CD4-positive, alpha-beta memory T cell (primary cell): ENCODE measurements around the gene CDC42. TPM values are rescaled to one million over a fixed set of nuclear protein-coding genes. Genes with fewer than 3 reads are reported as not detected.

Source experiments
- CTCF ChIA-PET: fragments of 350-600 bp; sonication (Branson Sonifier 250); formaldehyde crosslinking; loops from one replicate; lab custom pipeline; 2021; ENCODE audit warnings: inconsistent platforms; ENCODE audit not compliant: partially characterized antibody; lab: Charles Lee
- POLR2A ChIA-PET: fragments of 350-600 bp; sonication (Branson Sonifier 250); formaldehyde crosslinking; loops from one replicate; lab custom pipeline; 2021; ENCODE audit not compliant: partially characterized antibody; lab: Charles Lee
- DNase-seq, 5 donors: peaks; one replicate each; pipeline versions ENCODE4 v3.0.0 to v3.0.0-alpha.2; 2020 to 2022; ENCODE audit warnings: mixed read lengths in 1 of 5
- H3K27ac ChIP-seq: one replicate; pipeline ENCODE4 v1.7.0; 2013; ENCODE audit warnings: low read depth, low read length
- H3K27me3 ChIP-seq: 2 replicates; pipeline ENCODE4 v1.7.0; 2013; ENCODE audit warnings: mild to moderate bottlenecking, low read length, moderate library complexity; ENCODE audit not compliant: insufficient read depth
- H3K36me3 ChIP-seq: 2 replicates; pipeline ENCODE4 v1.7.0; 2013; ENCODE audit warnings: mild to moderate bottlenecking, low read length, moderate library complexity; ENCODE audit not compliant: insufficient read depth
- H3K4me1 ChIP-seq: 2 replicates; pipeline ENCODE4 v1.7.0; 2013; ENCODE audit warnings: mild to moderate bottlenecking, low read length, moderate library complexity; ENCODE audit not compliant: insufficient read depth
- H3K4me3 ChIP-seq, 2 donors: one replicate each; pipeline ENCODE4 v1.7.0; 2013; ENCODE audit warnings: low read length in 2 of 2, mild to moderate bottlenecking in 1 of 2
- H3K9me3 ChIP-seq, 2 donors: one replicate each; pipeline ENCODE4 v1.7.0; 2013; ENCODE audit warnings: low read length in 2 of 2, control low read depth in 1 of 2; ENCODE audit not compliant: control insufficient read depth in 1 of 2
- H3K27ac Mint-ChIP-seq, 7 donors: one replicate each; pipeline ENCODE4 v1.8.0; 2020 to 2021; ENCODE audit warnings: mixed read lengths in 7 of 7, mild to moderate bottlenecking in 6 of 7, inconsistent platforms in 3 of 7, moderate library complexity in 3 of 7
- H3K27me3 Mint-ChIP-seq, 2 donors: one replicate each; pipeline ENCODE4 v1.8.0; 2020 to 2021; ENCODE audit warnings: mixed read lengths in 2 of 2
- H3K36me3 Mint-ChIP-seq, 2 donors: one replicate each; pipeline ENCODE4 v1.8.0; 2020 to 2021; ENCODE audit warnings: mixed read lengths in 2 of 2, inconsistent platforms in 1 of 2, mild to moderate bottlenecking in 1 of 2
- H3K4me1 Mint-ChIP-seq, 4 donors: one replicate each; pipeline ENCODE4 v1.8.0; 2020 to 2021; ENCODE audit warnings: mixed read lengths in 4 of 4, mild to moderate bottlenecking in 1 of 4
- H3K4me3 Mint-ChIP-seq, 8 donors: one replicate each; pipeline ENCODE4 v1.8.0; 2020 to 2021; ENCODE audit warnings: mixed read lengths in 8 of 8, mild to moderate bottlenecking in 7 of 8, moderate library complexity in 6 of 8, inconsistent platforms in 3 of 8
- H3K9me3 Mint-ChIP-seq, 8 donors: one replicate each; pipeline ENCODE4 v1.8.0; 2020 to 2021; ENCODE audit warnings: mixed read lengths in 8 of 8, mild to moderate bottlenecking in 5 of 8, inconsistent platforms in 3 of 8, moderate library complexity in 1 of 8
- intact Hi-C: fragments of 100-400 bp; cut with micrococcal nuclease; formaldehyde crosslinking; loops from one replicate; pipeline ENCODE4 v1.15.1; 2023
- polyA plus RNA-seq, 2 donors: library from polyadenylated mRNA; unstranded; fragments of 300-500 nt; fragmentation: Illumina TruSeq; gene quantifications; one replicate each; pipeline ENCODE4 v1.2.3, GENCODE V29; 2021
- total RNA-seq, 2 experiments: library from RNA; stranded (reverse); gene quantifications; one replicate each; pipeline ENCODE4 v1.2.3, GENCODE V29; 2021

Gene CDC42
- total and polyA plus RNA-seq, 4 experiments from 2014 or later = 159 to 320 (median 198) TPM

DNA sequence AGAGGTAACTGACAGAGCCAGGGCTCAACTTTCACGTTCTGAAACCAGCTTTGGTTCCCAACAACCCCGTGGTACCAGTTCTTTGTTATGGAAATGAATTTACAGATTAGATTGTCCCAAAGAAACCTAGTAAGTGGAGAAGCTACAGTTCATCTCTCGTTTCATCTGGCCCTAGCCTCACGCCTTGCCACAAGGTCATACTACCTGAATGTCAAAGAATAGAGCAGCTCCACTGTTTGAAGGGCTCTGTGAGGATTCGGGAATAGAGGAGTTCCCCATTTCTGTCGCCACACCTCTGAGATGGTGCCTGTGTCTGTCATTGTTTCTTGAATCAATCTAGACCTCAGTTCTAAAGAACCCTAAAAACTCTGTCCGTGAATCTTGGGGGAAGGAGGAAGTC lies 15.0 kb upstream of the CDC42 start:
- Mint-ChIP-seq H3K27me3 (no peaks in the 10 kb centered on the region), H3K4me3 (peak overlapping the region in 2 of 8 donors; percentile 18 to 48), H3K9me3 (no peaks in the 10 kb centered on the region), H3K4me1 (peaks cover 25 to 68% (median 40%) of the 10 kb centered on the region in 4 donors), H3K27ac (peak overlapping the region; percentile 85 to 98 (median 92)), H3K36me3 (no peaks in the 10 kb centered on the region)
- POLR2A ChIA-PET = interaction anchor here (9.0 to 23.8 kb wide), 2 partner anchors 11 to 17 kb away, joined by 339 to 874 read pairs; partner anchors contain the start of gene CDC42
- H3K4me1 ChIP-seq = peaks cover 54% of the 10 kb centered on the region
- H3K4me3 ChIP-seq = no peak overlapping the region
- no peaks in the 10 kb centered on the region for H3K36me3 ChIP-seq
- H3K27ac ChIP-seq = no peak overlapping the region
- intact Hi-C loops = no loop called here
- no peak for DNase-seq
- no peaks in the 10 kb centered on the region for H3K27me3 ChIP-seq
- CTCF ChIA-PET = interaction anchor here (0.7 to 7.1 kb wide), 3 partner anchors 14 to 102 kb away, joined by 3 to 113 read pairs (median 79); partner anchors contain the start of gene CDC42
- H3K9me3 ChIP-seq = no peaks in the 10 kb centered on the region

- H3K9me3 ChIP-seq = no peaks in the 10 kb centered on the region
- Mint-ChIP-seq H3K27ac (peak overlapping the region; percentile 85 to 100 (median 94)), H3K27me3 (no peaks in the 10 kb centered on the region), H3K4me1 (peaks cover 30 to 68% (median 43%) of the 10 kb centered on the region in 4 donors), H3K4me3 (peak overlapping the region in 3 of 8 donors; percentile 18 to 76 (median 58)), H3K9me3 (no peaks in the 10 kb centered on the region), H3K36me3 (no peaks in the 10 kb centered on the region)
- no peak for DNase-seq
- CTCF ChIA-PET = interaction anchor here (0.7 to 7.1 kb wide), 5 partner anchors 14 to 68 kb away, joined by 3 to 113 read pairs (median 5); partner anchors contain the start of gene CDC42
- H3K36me3 ChIP-seq = no peaks in the 10 kb centered on the region
- H3K4me1 ChIP-seq = peaks cover 60% of the 10 kb centered on the region
- no peak overlapping the region for H3K4me3 ChIP-seq
- POLR2A ChIA-PET = interaction anchor here (0.9 to 23.8 kb wide), 4 partner anchors 11 to 55 kb away, joined by 3 to 874 read pairs (median 174); partner anchors contain the start of gene CDC42
- H3K27ac ChIP-seq = no peak overlapping the region
- H3K27me3 ChIP-seq = no peaks in the 10 kb centered on the region
- intact Hi-C loops = no loop called here
Observed at GRCh38 chr1:22038036-22038435, 14.5 kb upstream of the CDC42 start.

DNA sequence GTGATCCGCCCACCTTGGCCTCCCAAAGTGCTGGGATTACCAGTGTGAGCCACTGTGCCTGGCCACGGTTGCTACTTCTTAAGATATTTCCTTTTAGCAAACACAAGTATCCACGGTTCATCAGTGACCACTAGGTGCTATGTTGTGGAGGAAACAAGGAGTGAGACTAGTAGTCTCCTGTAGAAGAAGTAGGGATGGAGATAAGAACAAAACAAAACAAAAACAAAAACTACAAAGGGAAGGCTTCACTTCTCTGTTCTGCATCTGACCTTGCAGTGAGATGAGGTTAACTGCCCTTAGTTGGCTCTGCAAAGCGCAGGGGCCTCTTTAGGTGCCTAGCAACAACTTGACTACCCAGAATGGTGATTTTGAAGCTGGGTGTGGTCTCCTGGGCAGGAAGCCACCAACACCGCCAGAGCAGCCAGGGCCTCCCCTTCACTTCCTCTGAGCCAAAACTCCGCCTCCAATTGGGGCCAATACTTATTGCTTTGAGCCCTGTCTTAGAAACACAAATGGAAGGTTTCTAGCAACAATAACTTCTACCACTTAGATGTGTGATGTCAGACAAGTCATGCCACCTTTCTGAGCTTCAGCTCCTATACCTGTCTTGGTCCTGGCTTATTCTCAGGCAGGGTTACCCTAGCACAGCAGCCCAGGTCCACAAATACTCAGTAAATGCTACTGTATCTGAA lies 12.8 kb upstream of the CDC42 start:
- intact Hi-C loops = loop anchor here (1.0 kb wide), 2 partner anchors 13 to 14 kb away; partner anchors contain the start of gene CDC42
- Histone ChIP-seq H3K36me3 (no peaks in the 10 kb centered on the region), H3K4me1 (peaks cover 75% of the 10 kb centered on the region), H3K27ac (peak overlapping the region; percentile 86), H3K27me3 (no peaks in the 10 kb centered on the region), H3K9me3 (no peaks in the 10 kb centered on the region), H3K4me3 (peak overlapping the region; percentile 24 to 53)
- Mint-ChIP-seq H3K27ac (peak overlapping the region; percentile 94 to 100 (median 99)), H3K4me1 (peaks cover 40 to 76% (median 54%) of the 10 kb centered on the region in 4 donors), H3K4me3 (peak overlapping the region; percentile 78 to 89 (median 84)), H3K27me3 (no peaks in the 10 kb centered on the region), H3K9me3 (no peaks in the 10 kb centered on the region), H3K36me3 (no peaks in the 10 kb centered on the region)
- ChIA-PET CTCF (interaction anchor here (0.7 to 7.1 kb wide), 9 partner anchors 9 to 66 kb away, joined by 3 to 113 read pairs (median 5); partner anchors contain the start of gene CDC42), POLR2A (interaction anchor here (0.6 to 23.8 kb wide), 15 partner anchors 13 to 746 kb away, joined by 3 to 874 read pairs (median 7); partner anchors contain the start of genes CDC42 and USP48)
- DNase-seq = peak; percentile 93 to 99 (median 98)

GRCh38 chr1:22040286-22040623 lies 12.3 kb upstream of the CDC42 start:
- H3K4me3 ChIP-seq = peak overlapping the region; percentile 24 to 41

GRCh38 chr1:22041505-22041904 lies 11.0 kb upstream of the CDC42 start:
- Histone ChIP-seq H3K4me3 (no peak overlapping the region), H3K27ac (peak overlapping the region; percentile 50), H3K9me3 (no peaks in the 10 kb centered on the region), H3K27me3 (no peaks in the 10 kb centered on the region), H3K4me1 (peaks cover 86% of the 10 kb centered on the region), H3K36me3 (no peaks in the 10 kb centered on the region)
- H3K9me3 Mint-ChIP-seq = peaks cover 0 to 5% (median 0%) of the 10 kb centered on the region in 8 donors
- peak overlapping the region in 7 of 8 donors; percentile 23 to 78 (median 54) for H3K4me3 Mint-ChIP-seq
- H3K4me1 Mint-ChIP-seq = peaks cover 50 to 85% (median 64%) of the 10 kb centered on the region in 4 donors
- no peak for DNase-seq
- peak overlapping the region; percentile 88 to 100 (median 96) for H3K27ac Mint-ChIP-seq
- intact Hi-C loops = no loop called here
- no peaks in the 10 kb centered on the region for H3K27me3 Mint-ChIP-seq
- POLR2A ChIA-PET = interaction anchor here (9.0 to 23.8 kb wide), 2 partner anchors 13 to 15 kb away, joined by 339 to 874 read pairs; partner anchors contain the start of gene CDC42
- H3K36me3 Mint-ChIP-seq = peaks cover 0 to 4% of the 10 kb centered on the region in 2 donors
- CTCF ChIA-PET = interaction anchor here (6.2 to 7.1 kb wide), 2 partner anchors 11 to 18 kb away, joined by 79 to 113 read pairs; partner anchors contain the start of gene CDC42

More at GRCh38 chr1:22040286-22040623, 12.3 kb upstream of the CDC42 start:
- Histone ChIP-seq H3K9me3 (no peaks in the 10 kb centered on the region), H3K27ac (peak overlapping the region; percentile 86), H3K36me3 (no peaks in the 10 kb centered on the region), H3K27me3 (no peaks in the 10 kb centered on the region), H3K4me1 (peaks cover 80% of the 10 kb centered on the region)
- intact Hi-C loops = loop anchor here (1.0 kb wide), 1 partner anchor 12 kb away; the partner anchor contains the start of gene CDC42
- Mint-ChIP-seq H3K36me3 (peaks cover 0 to 3% of the 10 kb centered on the region in 2 donors), H3K4me1 (peaks cover 45 to 79% (median 59%) of the 10 kb centered on the region in 4 donors), H3K27me3 (no peaks in the 10 kb centered on the region), H3K9me3 (peaks cover 0 to 3% (median 0%) of the 10 kb centered on the region in 8 donors), H3K4me3 (peak overlapping the region; percentile 78 to 89 (median 84)), H3K27ac (peak overlapping the region; percentile 94 to 100 (median 99))
- no peak for DNase-seq
- ChIA-PET POLR2A (interaction anchor here (0.6 to 23.8 kb wide), 15 partner anchors 14 to 747 kb away, joined by 3 to 874 read pairs (median 7); partner anchors contain the start of genes CDC42 and USP48), CTCF (interaction anchor here (0.8 to 7.1 kb wide), 5 partner anchors 9 to 65 kb away, joined by 5 to 113 read pairs (median 6); partner anchors contain the start of gene CDC42)

DNA sequence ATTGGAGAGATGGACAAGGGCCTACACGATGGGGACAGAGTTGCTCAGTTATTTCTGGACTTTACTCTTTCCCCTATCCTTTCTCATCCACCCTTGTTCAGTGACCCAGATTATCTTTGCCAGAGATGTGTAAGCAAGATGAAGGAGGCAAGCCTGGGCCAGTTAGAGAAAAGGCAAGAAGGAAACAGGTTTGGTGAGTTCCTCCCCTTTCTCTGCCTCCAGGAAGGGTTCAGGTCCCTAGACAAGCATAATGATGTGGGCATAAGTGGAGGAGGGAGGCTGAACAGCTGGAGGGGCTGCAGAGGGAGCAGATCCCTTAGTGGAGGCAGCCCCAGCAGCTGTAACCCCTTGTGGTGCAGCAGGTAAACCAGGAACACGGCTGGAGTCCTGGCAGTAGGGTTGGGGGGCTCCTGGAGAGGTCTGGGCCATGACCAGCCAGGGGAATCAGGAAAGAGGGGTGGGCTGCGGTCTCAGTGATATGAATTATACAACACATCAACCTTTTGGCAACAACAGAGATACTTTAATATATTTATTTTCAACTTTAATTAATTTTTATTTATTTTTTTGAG lies 9.2 kb upstream of the CDC42 start:
- Mint-ChIP-seq H3K4me3 (peak overlapping the region in 5 of 8 donors; percentile 27 to 74 (median 37)), H3K4me1 (peaks cover 47 to 80% (median 59%) of the 10 kb centered on the region in 4 donors), H3K27ac (peak overlapping the region; percentile 83 to 96 (median 93)), H3K9me3 (peaks cover 0 to 5% (median 0%) of the 10 kb centered on the region in 8 donors), H3K36me3 (peaks cover 0 to 4% of the 10 kb centered on the region in 2 donors), H3K27me3 (no peaks in the 10 kb centered on the region)
- H3K27me3 ChIP-seq = no peaks in the 10 kb centered on the region
- peak overlapping the region; percentile 33 for H3K27ac ChIP-seq
- peaks cover 72% of the 10 kb centered on the region for H3K4me1 ChIP-seq
- H3K9me3 ChIP-seq = no peaks in the 10 kb centered on the region
- intact Hi-C loops = no loop called here
- no peaks in the 10 kb centered on the region for H3K36me3 ChIP-seq
- no peak for DNase-seq
- ChIA-PET POLR2A (interaction anchor here (2.1 to 23.8 kb wide), 2 partner anchors 11 to 18 kb away, joined by 10 to 874 read pairs; partner anchors contain the start of gene CDC42), CTCF (interaction anchor here (6.2 to 7.1 kb wide), 2 partner anchors 9 to 19 kb away, joined by 79 to 113 read pairs; partner anchors contain the start of gene CDC42)
- no peak overlapping the region for H3K4me3 ChIP-seq
